A549 (cell line): ENCODE measurements around the gene MAT1A.

Source experiments
- CEBPB ChIP-seq, 2 experiments: fragments of >200 bp in 1 of 2; sonication (Bioruptor Twin) in 1 of 2; formaldehyde crosslinking in 1 of 2; IDR thresholded peaks; 2 replicates each; pipeline ENCODE4 v1.6.1; 2012 to 2016
- HOXA7 ChIP-seq: fragments of 250-450 bp; sonication (Bioruptor Pico); IDR thresholded peaks from 2 replicates; pipeline ENCODE4 v1.5.0; 2020; ENCODE audit warnings: mild to moderate bottlenecking, moderate library complexity
- PHF8 ChIP-seq: fragments of 200-600 bp; sonication (generic); IDR thresholded peaks from 2 replicates; pipeline ENCODE4 v1.6.1; 2016; ENCODE audit warnings: low read depth, mild to moderate bottlenecking, antibody characterized with exemption, moderate library complexity, borderline replicate concordance
- REST ChIP-seq: fragments of 200-600 bp; sonication (generic); IDR thresholded peaks from 2 replicates; pipeline ENCODE4 v1.6.1; 2016; ENCODE audit warnings: antibody characterized with exemption, mild to moderate bottlenecking, moderate library complexity
- ZFP36 ChIP-seq: fragments of 450-650 bp; IDR thresholded peaks from 2 replicates; pipeline ENCODE4 v1.6.1; 2014; ENCODE audit warnings: borderline replicate concordance; ENCODE audit not compliant: partially characterized antibody
- ZNF302 ChIP-seq: fragments of 250-450 bp; sonication (Bioruptor Pico); IDR thresholded peaks from 2 replicates; pipeline ENCODE4 v1.9.0; 2021; ENCODE audit warnings: inconsistent platforms, mild to moderate bottlenecking, moderate library complexity
- TF ChIP-seq, protein P1 (sequence below): fragments of >200 bp; sonication (Bioruptor Twin); formaldehyde crosslinking; IDR thresholded peaks from 3 replicates; pipeline ENCODE4 v1.5.1; 2016
- TF ChIP-seq, protein P2 (sequence below): IDR thresholded peaks from 2 replicates; pipeline ENCODE4 v1.6.1; 2012; ENCODE audit warnings: low read depth, borderline replicate concordance

GRCh38 chr10:80290474-80291220 is 1.2 kb upstream of the MAT1A start:
- TF ChIP-seq, protein P1, sequence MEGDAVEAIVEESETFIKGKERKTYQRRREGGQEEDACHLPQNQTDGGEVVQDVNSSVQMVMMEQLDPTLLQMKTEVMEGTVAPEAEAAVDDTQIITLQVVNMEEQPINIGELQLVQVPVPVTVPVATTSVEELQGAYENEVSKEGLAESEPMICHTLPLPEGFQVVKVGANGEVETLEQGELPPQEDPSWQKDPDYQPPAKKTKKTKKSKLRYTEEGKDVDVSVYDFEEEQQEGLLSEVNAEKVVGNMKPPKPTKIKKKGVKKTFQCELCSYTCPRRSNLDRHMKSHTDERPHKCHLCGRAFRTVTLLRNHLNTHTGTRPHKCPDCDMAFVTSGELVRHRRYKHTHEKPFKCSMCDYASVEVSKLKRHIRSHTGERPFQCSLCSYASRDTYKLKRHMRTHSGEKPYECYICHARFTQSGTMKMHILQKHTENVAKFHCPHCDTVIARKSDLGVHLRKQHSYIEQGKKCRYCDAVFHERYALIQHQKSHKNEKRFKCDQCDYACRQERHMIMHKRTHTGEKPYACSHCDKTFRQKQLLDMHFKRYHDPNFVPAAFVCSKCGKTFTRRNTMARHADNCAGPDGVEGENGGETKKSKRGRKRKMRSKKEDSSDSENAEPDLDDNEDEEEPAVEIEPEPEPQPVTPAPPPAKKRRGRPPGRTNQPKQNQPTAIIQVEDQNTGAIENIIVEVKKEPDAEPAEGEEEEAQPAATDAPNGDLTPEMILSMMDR, result no peak
- no peak for TF ChIP-seq PHF8
- no peak for TF ChIP-seq ZFP36
- no peak for TF ChIP-seq REST
- no peak for TF ChIP-seq CEBPB (IDR thresholded peaks at IDR 0.05)
- TF ChIP-seq, protein P2, sequence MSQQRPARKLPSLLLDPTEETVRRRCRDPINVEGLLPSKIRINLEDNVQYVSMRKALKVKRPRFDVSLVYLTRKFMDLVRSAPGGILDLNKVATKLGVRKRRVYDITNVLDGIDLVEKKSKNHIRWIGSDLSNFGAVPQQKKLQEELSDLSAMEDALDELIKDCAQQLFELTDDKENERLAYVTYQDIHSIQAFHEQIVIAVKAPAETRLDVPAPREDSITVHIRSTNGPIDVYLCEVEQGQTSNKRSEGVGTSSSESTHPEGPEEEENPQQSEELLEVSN, result no peak
- no peak for TF ChIP-seq HOXA7 (CRISPR knock-in tag)
- TF ChIP-seq ZNF302 (CRISPR knock-in tag), result no peak
